CD14-positive monocyte (primary cell): ENCODE data around the gene ZGPAT. TPM values are rescaled to one million over a fixed set of nuclear protein-coding genes. Genes with fewer than 3 reads are reported as not detected.

ENCODE experiments used
- DNase-seq, 3 donors: peaks; one replicate each; pipeline ENCODE4 v3.0.0-alpha.2; 2011 to 2022
- H2AFZ ChIP-seq: 2 replicates; pipeline ENCODE4 v1.6.0; 2012; ENCODE audit warnings: mild to moderate bottlenecking, low read depth, low read length, inconsistent platforms; ENCODE audit not compliant: insufficient read depth, poor library complexity, severe bottlenecking
- H3K27ac ChIP-seq, 2 donors: 1 replicate in 1 of 2; 2 replicates in 1 of 2; pipeline ENCODE4 v1.5.1; 2012 to 2013; ENCODE audit warnings: low read length in 2 of 2, control low read depth in 1 of 2, inconsistent platforms in 1 of 2, low read depth in 1 of 2, mild to moderate bottlenecking in 1 of 2
- H3K27me3 ChIP-seq, 2 donors: one replicate each; pipeline versions ENCODE4 v1.6.0 to v1.6.1; 2011 to 2013; ENCODE audit warnings: low read length in 2 of 2; ENCODE audit not compliant: control insufficient read depth in 2 of 2, insufficient read depth in 2 of 2
- H3K36me3 ChIP-seq, 2 donors: replicated peaks in 1 of 2; 1 replicate in 1 of 2; 2 replicates in 1 of 2; pipeline versions ENCODE4 v1.5.1 to v1.6.1; 2012 to 2013; ENCODE audit warnings: low read length in 2 of 2, control low read depth in 1 of 2, inconsistent platforms in 1 of 2, mild to moderate bottlenecking in 1 of 2; ENCODE audit not compliant: insufficient read depth in 2 of 2, control insufficient read depth in 1 of 2
- H3K4me1 ChIP-seq, 2 donors: 1 replicate in 1 of 2; 2 replicates in 1 of 2; pipeline versions ENCODE4 v1.5.1 to v1.6.1; 2012 to 2013; ENCODE audit warnings: low read length in 2 of 2, control low read depth in 1 of 2, inconsistent platforms in 1 of 2, mild to moderate bottlenecking in 1 of 2, moderate library complexity in 1 of 2; ENCODE audit not compliant: insufficient read depth in 2 of 2, control insufficient read depth in 1 of 2
- H3K4me2 ChIP-seq: replicated peaks from 2 replicates; pipeline ENCODE3; 2012; ENCODE audit warnings: low read length, moderate library complexity, mild to moderate bottlenecking; ENCODE audit not compliant: poor library complexity, severe bottlenecking; ENCODE audit errors: extremely low read depth
- H3K4me3 ChIP-seq, 3 experiments: fragments of 200-600 bp in 1 of 3; sonication (generic) in 1 of 3; replicated peaks in 1 of 3; 1 replicate in 2 of 3; 2 replicates in 1 of 3; pipeline ENCODE4 v1.5.1; 2011 to 2013; ENCODE audit warnings: low read length in 3 of 3, mild to moderate bottlenecking in 3 of 3, control low read depth in 2 of 3, low read depth in 2 of 3, inconsistent platforms in 1 of 3, moderate library complexity in 1 of 3
- H3K79me2 ChIP-seq: 2 replicates; pipeline ENCODE4 v1.6.0; 2012; ENCODE audit warnings: mild to moderate bottlenecking, control low read depth, inconsistent platforms, low read length, moderate library complexity; ENCODE audit not compliant: insufficient read depth
- H3K9ac ChIP-seq: 2 replicates; pipeline ENCODE4 v1.6.0; 2017; ENCODE audit warnings: low read length, mild to moderate bottlenecking; ENCODE audit not compliant: insufficient read depth, poor library complexity, severe bottlenecking
- H3K9me3 ChIP-seq, 2 donors: replicated peaks in 1 of 2; 1 replicate in 1 of 2; 2 replicates in 1 of 2; pipeline versions ENCODE4 v1.5.1 to v1.6.1; 2012 to 2013; ENCODE audit warnings: low read length in 2 of 2, control low read depth in 1 of 2; ENCODE audit not compliant: control insufficient read depth in 1 of 2, insufficient read depth in 1 of 2
- H4K20me1 ChIP-seq: 2 replicates; pipeline ENCODE4 v1.6.0; 2012; ENCODE audit warnings: mild to moderate bottlenecking, low read length, control low read depth, moderate library complexity; ENCODE audit not compliant: insufficient read depth
- H3K27ac Mint-ChIP-seq, 7 donors: one replicate each; pipeline ENCODE4 v1.8.0; 2020; ENCODE audit warnings: mild to moderate bottlenecking in 7 of 7, mixed read lengths in 7 of 7, moderate library complexity in 6 of 7, inconsistent platforms in 2 of 7
- H3K27me3 Mint-ChIP-seq, 3 donors: one replicate each; pipeline ENCODE4 v1.8.0; 2021 to 2022; ENCODE audit warnings: low read depth in 3 of 3, mild to moderate bottlenecking in 3 of 3, mixed read lengths in 3 of 3, moderate library complexity in 3 of 3, inconsistent platforms in 1 of 3
- H3K36me3 Mint-ChIP-seq, 2 donors: one replicate each; pipeline ENCODE4 v1.8.0; 2020; ENCODE audit warnings: mixed read lengths in 2 of 2, inconsistent platforms in 1 of 2, mild to moderate bottlenecking in 1 of 2
- H3K4me1 Mint-ChIP-seq: one replicate; pipeline ENCODE4 v1.8.0; 2020; ENCODE audit warnings: mild to moderate bottlenecking, mixed read lengths
- H3K4me3 Mint-ChIP-seq, 2 donors: one replicate each; pipeline ENCODE4 v1.8.0; 2020; ENCODE audit warnings: mild to moderate bottlenecking in 2 of 2, mixed read lengths in 2 of 2, moderate library complexity in 1 of 2
- H3K9me3 Mint-ChIP-seq, 7 donors: one replicate each; pipeline ENCODE4 v1.8.0; 2020 to 2022; ENCODE audit warnings: mixed read lengths in 7 of 7, mild to moderate bottlenecking in 6 of 7, moderate library complexity in 6 of 7, inconsistent platforms in 2 of 7
- WGBS: methylation state at CpG from one replicate; pipeline ENCODE4 v1.1.5; 2013; ENCODE audit warnings: missing lambda C conversion rate; ENCODE audit not compliant: insufficient coverage; 5-methylcytosine and 5-hydroxymethylcytosine counted together
- intact Hi-C, 2 donors: fragments of 100-400 bp; cut with micrococcal nuclease; formaldehyde crosslinking; loops; one replicate each; pipeline versions ENCODE4 v1.15.0 to v1.15.1; 2023
- polyA plus RNA-seq, 3 donors: library from polyadenylated mRNA; depleted of rRNA in 1 of 3; unstranded in 2 of 3; stranded (reverse) in 1 of 3; fragments of 300-500 nt in 2 of 3; fragments of >200 nt in 1 of 3; fragmentation: Illumina TruSeq in 2 of 3; gene quantifications; 1 replicate in 2 of 3; 2 replicates in 1 of 3; pipeline ENCODE4 v1.2.3, GENCODE V29; 2012 to 2021
- TF ChIP-seq, protein P1 (sequence below): fragments of 200-600 bp; IDR thresholded peaks from one replicate; pipeline ENCODE4 v1.8.0; 2022; ENCODE audit warnings: antibody characterized with exemption, mild to moderate bottlenecking

The ZGPAT gene
- polyA plus RNA-seq, 3 donors, result 24.2 to 58.6 (median 28.3) TPM

DNA sequence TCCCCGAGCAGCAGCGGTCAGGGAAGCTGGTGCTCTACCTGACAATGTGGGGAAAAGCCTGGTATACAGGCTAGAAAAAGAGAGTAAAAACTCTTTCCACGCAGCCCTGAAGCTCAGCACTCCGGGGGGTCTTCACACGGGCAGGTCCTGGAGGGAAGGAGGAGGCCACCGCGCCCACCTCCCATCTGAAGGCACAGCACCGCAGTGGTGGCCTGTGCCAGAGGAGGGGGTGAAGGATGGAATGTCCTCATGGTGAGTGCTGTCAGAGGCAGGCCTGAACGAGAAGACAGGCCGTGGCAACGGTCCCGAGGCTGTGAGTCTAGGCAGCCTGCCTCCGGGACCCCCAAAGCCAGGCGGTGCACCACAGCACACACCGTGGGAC is 37.6 kb downstream of the ZGPAT start:
- peaks cover 3% of the 10 kb centered on the region for H3K4me1 Mint-ChIP-seq
- Histone ChIP-seq H3K27ac (no peak overlapping the region), H4K20me1 (peaks cover 9% of the 10 kb centered on the region), H3K36me3 (peaks cover 0 to 9% of the 10 kb centered on the region in 2 donors), H3K79me2 (peaks cover 7% of the 10 kb centered on the region), H3K9ac (no peak overlapping the region), H3K4me1 (peaks cover 12 to 14% of the 10 kb centered on the region in 2 donors), H3K4me3 (no peak overlapping the region), H2AFZ (no peak overlapping the region), H3K4me2 (no peak overlapping the region), H3K9me3 (no peaks in the 10 kb centered on the region), H3K27me3 (no peaks in the 10 kb centered on the region)
- TF ChIP-seq, protein P1, sequence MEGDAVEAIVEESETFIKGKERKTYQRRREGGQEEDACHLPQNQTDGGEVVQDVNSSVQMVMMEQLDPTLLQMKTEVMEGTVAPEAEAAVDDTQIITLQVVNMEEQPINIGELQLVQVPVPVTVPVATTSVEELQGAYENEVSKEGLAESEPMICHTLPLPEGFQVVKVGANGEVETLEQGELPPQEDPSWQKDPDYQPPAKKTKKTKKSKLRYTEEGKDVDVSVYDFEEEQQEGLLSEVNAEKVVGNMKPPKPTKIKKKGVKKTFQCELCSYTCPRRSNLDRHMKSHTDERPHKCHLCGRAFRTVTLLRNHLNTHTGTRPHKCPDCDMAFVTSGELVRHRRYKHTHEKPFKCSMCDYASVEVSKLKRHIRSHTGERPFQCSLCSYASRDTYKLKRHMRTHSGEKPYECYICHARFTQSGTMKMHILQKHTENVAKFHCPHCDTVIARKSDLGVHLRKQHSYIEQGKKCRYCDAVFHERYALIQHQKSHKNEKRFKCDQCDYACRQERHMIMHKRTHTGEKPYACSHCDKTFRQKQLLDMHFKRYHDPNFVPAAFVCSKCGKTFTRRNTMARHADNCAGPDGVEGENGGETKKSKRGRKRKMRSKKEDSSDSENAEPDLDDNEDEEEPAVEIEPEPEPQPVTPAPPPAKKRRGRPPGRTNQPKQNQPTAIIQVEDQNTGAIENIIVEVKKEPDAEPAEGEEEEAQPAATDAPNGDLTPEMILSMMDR, result no peak
- no peak overlapping the region for H3K27ac Mint-ChIP-seq
- H3K4me3 Mint-ChIP-seq, result no peak overlapping the region
- H3K27me3 Mint-ChIP-seq, result peaks cover 1 to 2% (median 2%) of the 10 kb centered on the region in 3 donors
- H3K9me3 Mint-ChIP-seq, result no peaks in the 10 kb centered on the region
- intact Hi-C loops, result no loop called here
- DNase-seq, result no peak
- peaks cover 2 to 8% of the 10 kb centered on the region in 2 donors for H3K36me3 Mint-ChIP-seq
- 93% methylated on average over 5 of the region's 15 CpGs for WGBS

DNA sequence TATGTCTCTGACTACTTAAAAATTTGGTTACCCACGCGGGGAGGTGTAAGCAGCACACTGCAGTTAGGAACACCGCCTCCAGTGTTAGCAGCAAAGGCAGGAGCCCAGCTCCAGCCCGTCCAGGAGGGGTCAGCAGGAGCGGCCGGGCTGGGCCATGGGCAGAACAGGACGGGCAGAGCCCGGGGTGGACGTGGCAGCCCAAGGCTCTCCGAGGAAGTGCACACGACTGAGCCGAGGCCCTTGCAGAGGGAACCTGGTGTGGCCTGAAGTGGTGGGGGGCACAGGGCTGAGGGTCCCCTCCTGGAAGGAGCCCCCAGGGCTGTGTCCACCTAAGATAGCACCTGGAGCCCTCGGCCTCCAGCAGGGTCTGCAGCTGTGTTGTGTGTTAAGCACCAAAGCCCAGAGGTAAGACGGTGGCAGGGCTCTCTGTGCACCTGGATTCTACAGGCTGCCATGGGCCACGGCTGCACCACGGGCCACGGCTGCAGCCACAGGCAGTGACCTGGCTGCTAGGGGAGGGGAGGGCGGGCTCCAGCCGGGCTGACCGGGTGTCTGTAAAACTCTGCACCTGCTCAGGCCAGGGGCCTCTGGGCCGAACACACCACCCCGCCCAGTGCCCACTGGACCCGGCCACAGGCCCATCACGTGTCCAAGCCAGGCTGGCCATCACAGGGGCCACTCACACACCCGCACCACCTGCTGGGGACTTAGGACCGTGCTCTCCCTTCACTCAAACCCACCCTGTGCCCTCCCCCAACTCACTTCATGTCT is 38.3 kb downstream of the ZGPAT start:
- H3K27me3 ChIP-seq, result no peaks in the 10 kb centered on the region
- no peak overlapping the region for H3K4me3 ChIP-seq
- H3K36me3 Mint-ChIP-seq, result peaks cover 2 to 8% of the 10 kb centered on the region in 2 donors
- no peak overlapping the region for H3K27ac Mint-ChIP-seq
- no peaks in the 10 kb centered on the region for H3K9me3 ChIP-seq
- H3K27me3 Mint-ChIP-seq, result peaks cover 1 to 3% (median 2%) of the 10 kb centered on the region in 3 donors
- H3K27ac ChIP-seq, result no peak overlapping the region
- peaks cover 5 to 6% of the 10 kb centered on the region in 2 donors for H3K4me1 ChIP-seq
- H3K9ac ChIP-seq, result no peak overlapping the region
- WGBS, result 96% methylated on average over 21 of the region's 26 CpGs
- no peak overlapping the region for H3K4me2 ChIP-seq
- peaks cover 0 to 9% of the 10 kb centered on the region in 2 donors for H3K36me3 ChIP-seq
- H3K4me3 Mint-ChIP-seq, result no peak overlapping the region
- H3K4me1 Mint-ChIP-seq, result peaks cover 1% of the 10 kb centered on the region
- no peak overlapping the region for H2AFZ ChIP-seq
- intact Hi-C loops, result no loop called here
- H3K9me3 Mint-ChIP-seq, result no peaks in the 10 kb centered on the region
- peaks cover 4% of the 10 kb centered on the region for H4K20me1 ChIP-seq
- TF ChIP-seq, protein P1, result no peak
- DNase-seq, result no peak
- peaks cover 5% of the 10 kb centered on the region for H3K79me2 ChIP-seq
